Calu3 (cell line): Measurements from ENCODE around the gene LDHB. TPM values are rescaled to one million over a fixed set of nuclear protein-coding genes. Genes with fewer than 3 reads are reported as not detected.

ENCODE experiments used
- BruUV-seq: library from RNA; stranded (reverse); fragments of 400-500 nt; replicated peaks from 2 replicates; lab custom pipeline; 2021; lab: Mats Ljungman, UMichigan
- CTCF ChIA-PET: fragments of 300-600 bp; sonication (Branson Sonifier 250); formaldehyde crosslinking; loops from one replicate; lab custom pipeline; 2022; ENCODE audit warnings: antibody characterized with exemption; lab: Charles Lee
- DNase-seq: peaks from one replicate; pipeline ENCODE4 v3.0.0; 2022
- H3K27ac Mint-ChIP-seq: one replicate; pipeline ENCODE4 v1.8.0; 2022; ENCODE audit warnings: mixed read lengths; ENCODE audit not compliant: unreplicated experiment
- H3K27me3 Mint-ChIP-seq: one replicate; pipeline ENCODE4 v1.8.0; 2022; ENCODE audit warnings: mixed read lengths; ENCODE audit not compliant: unreplicated experiment
- H3K36me3 Mint-ChIP-seq: one replicate; pipeline ENCODE4 v1.8.0; 2022; ENCODE audit warnings: mild to moderate bottlenecking, moderate library complexity, mixed read lengths; ENCODE audit not compliant: insufficient read depth, unreplicated experiment
- H3K4me1 Mint-ChIP-seq: one replicate; pipeline ENCODE4 v1.8.0; 2022; ENCODE audit warnings: mild to moderate bottlenecking, low read depth, mixed read lengths; ENCODE audit not compliant: unreplicated experiment
- H3K4me3 Mint-ChIP-seq: one replicate; pipeline ENCODE4 v1.8.0; 2022; ENCODE audit warnings: mild to moderate bottlenecking, low read depth, moderate library complexity, mixed read lengths; ENCODE audit not compliant: unreplicated experiment
- H3K9me3 Mint-ChIP-seq: one replicate; pipeline ENCODE4 v1.8.0; 2022; ENCODE audit warnings: low read depth, mixed read lengths; ENCODE audit not compliant: unreplicated experiment
- CTCF ChIP-seq: fragments of 200-600 bp; IDR thresholded peaks from one replicate; pipeline ENCODE4 v1.8.0; 2022; ENCODE audit warnings: antibody characterized with exemption; ENCODE audit not compliant: unreplicated experiment
- intact Hi-C: fragments of 100-400 bp; cut with micrococcal nuclease; formaldehyde crosslinking; loops from one replicate; pipeline ENCODE4 v1.10.0; 2022; ENCODE audit not compliant: unreplicated experiment
- total RNA-seq: library from RNA; stranded (reverse); gene quantifications from 2 replicates; pipeline ENCODE4 v1.2.3, GENCODE V29; 2022

LDHB gene
- total RNA-seq, 1 experiment from 2014 or later, result 826 TPM

GRCh38 chr12:21690704-21691368 lies 33.2 kb upstream of the LDHB start:
- CTCF ChIA-PET, result interaction anchor here (0.6 kb wide), 1 partner anchor 46 kb away, joined by 7 read pairs; no protein-coding TSS in a partner anchor
- no peak for TF ChIP-seq CTCF
- Mint-ChIP-seq H3K4me3 (no peak overlapping the region), H3K27ac (no peak overlapping the region), H3K36me3 (no peaks in the 10 kb centered on the region), H3K4me1 (no peaks in the 10 kb centered on the region), H3K9me3 (no peaks in the 10 kb centered on the region), H3K27me3 (no peaks in the 10 kb centered on the region)
- no TSS peak for BruUV-seq
- DNase-seq, result no peak
- intact Hi-C loops, result loop anchor here (10.0 kb wide), 1 partner anchor 194 kb away; no protein-coding TSS in a partner anchor

GRCh38 chr12:21683115-21683514 lies 25.5 kb upstream of the LDHB start:
- Mint-ChIP-seq H3K4me1 (no peaks in the 10 kb centered on the region), H3K36me3 (no peaks in the 10 kb centered on the region)
- no TSS peak for BruUV-seq

GRCh38 chr12:21678959-21679358 lies 21.3 kb upstream of the LDHB start:
- no TSS peak for BruUV-seq
- CTCF ChIA-PET, result interaction anchor here (0.7 kb wide), 1 partner anchor 431 kb away, joined by 3 read pairs; no protein-coding TSS in a partner anchor
- no peak for TF ChIP-seq CTCF
- Mint-ChIP-seq H3K9me3 (no peaks in the 10 kb centered on the region), H3K4me3 (no peak overlapping the region), H3K4me1 (no peaks in the 10 kb centered on the region), H3K27me3 (peaks cover 14% of the 10 kb centered on the region), H3K36me3 (no peaks in the 10 kb centered on the region), H3K27ac (no peak overlapping the region)
- DNase-seq, result no peak
- intact Hi-C loops, result no loop called here

More at GRCh38 chr12:21683115-21683514, 25.5 kb upstream of the LDHB start:
- H3K4me3 Mint-ChIP-seq, result no peak overlapping the region
- H3K27ac Mint-ChIP-seq, result no peak overlapping the region
- no peaks in the 10 kb centered on the region for H3K9me3 Mint-ChIP-seq
- no peak for DNase-seq
- CTCF ChIA-PET, result no interaction called here
- peaks cover 16% of the 10 kb centered on the region for H3K27me3 Mint-ChIP-seq
- intact Hi-C loops, result loop anchor here (10.0 kb wide), 1 partner anchor 178 kb away; the partner anchor contains the start of genes GOLT1B and RECQL
- no peak for TF ChIP-seq CTCF

- H3K36me3 Mint-ChIP-seq, result no peaks in the 10 kb centered on the region
- intact Hi-C loops, result no loop called here
- no TSS peak for BruUV-seq
- no peak for DNase-seq
- H3K4me1 Mint-ChIP-seq, result no peaks in the 10 kb centered on the region
- H3K27ac Mint-ChIP-seq, result no peak overlapping the region
- no peak for TF ChIP-seq CTCF
- CTCF ChIA-PET, result no interaction called here
- H3K27me3 Mint-ChIP-seq, result peaks cover 2% of the 10 kb centered on the region
- H3K9me3 Mint-ChIP-seq, result no peaks in the 10 kb centered on the region
- H3K4me3 Mint-ChIP-seq, result no peak overlapping the region
These were observed 20.1 kb upstream of the LDHB start for GRCh38 chr12:21677622-21678277.
